CD14-positive monocyte (primary cell): ENCODE measurements around the gene LIX1L. TPM values are rescaled to one million over a fixed set of nuclear protein-coding genes. Genes with fewer than 3 reads are reported as not detected.

Experiments used
- DNase-seq, 3 donors: peaks; one replicate each; pipeline ENCODE4 v3.0.0-alpha.2; 2011 to 2022
- H2AFZ ChIP-seq: 2 replicates; pipeline ENCODE4 v1.6.0; 2012; ENCODE audit warnings: mild to moderate bottlenecking, low read depth, low read length, inconsistent platforms; ENCODE audit not compliant: insufficient read depth, poor library complexity, severe bottlenecking
- H3K27ac ChIP-seq, 2 donors: 1 replicate in 1 of 2; 2 replicates in 1 of 2; pipeline ENCODE4 v1.5.1; 2012 to 2013; ENCODE audit warnings: low read length in 2 of 2, control low read depth in 1 of 2, inconsistent platforms in 1 of 2, low read depth in 1 of 2, mild to moderate bottlenecking in 1 of 2
- H3K27me3 ChIP-seq, 2 donors: one replicate each; pipeline versions ENCODE4 v1.6.0 to v1.6.1; 2011 to 2013; ENCODE audit warnings: low read length in 2 of 2; ENCODE audit not compliant: control insufficient read depth in 2 of 2, insufficient read depth in 2 of 2
- H3K36me3 ChIP-seq, 2 donors: replicated peaks in 1 of 2; 1 replicate in 1 of 2; 2 replicates in 1 of 2; pipeline versions ENCODE4 v1.5.1 to v1.6.1; 2012 to 2013; ENCODE audit warnings: low read length in 2 of 2, control low read depth in 1 of 2, inconsistent platforms in 1 of 2, mild to moderate bottlenecking in 1 of 2; ENCODE audit not compliant: insufficient read depth in 2 of 2, control insufficient read depth in 1 of 2
- H3K4me1 ChIP-seq, 2 donors: 1 replicate in 1 of 2; 2 replicates in 1 of 2; pipeline versions ENCODE4 v1.5.1 to v1.6.1; 2012 to 2013; ENCODE audit warnings: low read length in 2 of 2, control low read depth in 1 of 2, inconsistent platforms in 1 of 2, mild to moderate bottlenecking in 1 of 2, moderate library complexity in 1 of 2; ENCODE audit not compliant: insufficient read depth in 2 of 2, control insufficient read depth in 1 of 2
- H3K4me2 ChIP-seq: replicated peaks from 2 replicates; pipeline ENCODE3; 2012; ENCODE audit warnings: low read length, moderate library complexity, mild to moderate bottlenecking; ENCODE audit not compliant: poor library complexity, severe bottlenecking; ENCODE audit errors: extremely low read depth
- H3K4me3 ChIP-seq, 3 experiments: fragments of 200-600 bp in 1 of 3; sonication (generic) in 1 of 3; replicated peaks in 1 of 3; 1 replicate in 2 of 3; 2 replicates in 1 of 3; pipeline ENCODE4 v1.5.1; 2011 to 2013; ENCODE audit warnings: low read length in 3 of 3, mild to moderate bottlenecking in 3 of 3, control low read depth in 2 of 3, low read depth in 2 of 3, inconsistent platforms in 1 of 3, moderate library complexity in 1 of 3
- H3K79me2 ChIP-seq: 2 replicates; pipeline ENCODE4 v1.6.0; 2012; ENCODE audit warnings: mild to moderate bottlenecking, control low read depth, inconsistent platforms, low read length, moderate library complexity; ENCODE audit not compliant: insufficient read depth
- H3K9ac ChIP-seq: 2 replicates; pipeline ENCODE4 v1.6.0; 2017; ENCODE audit warnings: low read length, mild to moderate bottlenecking; ENCODE audit not compliant: insufficient read depth, poor library complexity, severe bottlenecking
- H3K9me3 ChIP-seq, 2 donors: replicated peaks in 1 of 2; 1 replicate in 1 of 2; 2 replicates in 1 of 2; pipeline versions ENCODE4 v1.5.1 to v1.6.1; 2012 to 2013; ENCODE audit warnings: low read length in 2 of 2, control low read depth in 1 of 2; ENCODE audit not compliant: control insufficient read depth in 1 of 2, insufficient read depth in 1 of 2
- H4K20me1 ChIP-seq: 2 replicates; pipeline ENCODE4 v1.6.0; 2012; ENCODE audit warnings: mild to moderate bottlenecking, low read length, control low read depth, moderate library complexity; ENCODE audit not compliant: insufficient read depth
- H3K27ac Mint-ChIP-seq, 7 donors: one replicate each; pipeline ENCODE4 v1.8.0; 2020; ENCODE audit warnings: mild to moderate bottlenecking in 7 of 7, mixed read lengths in 7 of 7, moderate library complexity in 6 of 7, inconsistent platforms in 2 of 7
- H3K27me3 Mint-ChIP-seq, 3 donors: one replicate each; pipeline ENCODE4 v1.8.0; 2021 to 2022; ENCODE audit warnings: low read depth in 3 of 3, mild to moderate bottlenecking in 3 of 3, mixed read lengths in 3 of 3, moderate library complexity in 3 of 3, inconsistent platforms in 1 of 3
- H3K36me3 Mint-ChIP-seq, 2 donors: one replicate each; pipeline ENCODE4 v1.8.0; 2020; ENCODE audit warnings: mixed read lengths in 2 of 2, inconsistent platforms in 1 of 2, mild to moderate bottlenecking in 1 of 2
- H3K4me1 Mint-ChIP-seq: one replicate; pipeline ENCODE4 v1.8.0; 2020; ENCODE audit warnings: mild to moderate bottlenecking, mixed read lengths
- H3K4me3 Mint-ChIP-seq, 2 donors: one replicate each; pipeline ENCODE4 v1.8.0; 2020; ENCODE audit warnings: mild to moderate bottlenecking in 2 of 2, mixed read lengths in 2 of 2, moderate library complexity in 1 of 2
- H3K9me3 Mint-ChIP-seq, 7 donors: one replicate each; pipeline ENCODE4 v1.8.0; 2020 to 2022; ENCODE audit warnings: mixed read lengths in 7 of 7, mild to moderate bottlenecking in 6 of 7, moderate library complexity in 6 of 7, inconsistent platforms in 2 of 7
- CTCF ChIP-seq: fragments of 200-600 bp; IDR thresholded peaks from one replicate; pipeline ENCODE4 v1.8.0; 2022; ENCODE audit warnings: antibody characterized with exemption, mild to moderate bottlenecking
- WGBS: methylation state at CpG from one replicate; pipeline ENCODE4 v1.1.5; 2013; ENCODE audit warnings: missing lambda C conversion rate; ENCODE audit not compliant: insufficient coverage; 5-methylcytosine and 5-hydroxymethylcytosine counted together
- intact Hi-C, 2 donors: fragments of 100-400 bp; cut with micrococcal nuclease; formaldehyde crosslinking; loops; one replicate each; pipeline versions ENCODE4 v1.15.0 to v1.15.1; 2023
- polyA plus RNA-seq, 3 donors: library from polyadenylated mRNA; depleted of rRNA in 1 of 3; unstranded in 2 of 3; stranded (reverse) in 1 of 3; fragments of 300-500 nt in 2 of 3; fragments of >200 nt in 1 of 3; fragmentation: Illumina TruSeq in 2 of 3; gene quantifications; 1 replicate in 2 of 3; 2 replicates in 1 of 3; pipeline ENCODE4 v1.2.3, GENCODE V29; 2012 to 2021

Gene LIX1L
- polyA plus RNA-seq, 3 donors, result 6.3 to 13.6 (median 8.5) TPM

DNA sequence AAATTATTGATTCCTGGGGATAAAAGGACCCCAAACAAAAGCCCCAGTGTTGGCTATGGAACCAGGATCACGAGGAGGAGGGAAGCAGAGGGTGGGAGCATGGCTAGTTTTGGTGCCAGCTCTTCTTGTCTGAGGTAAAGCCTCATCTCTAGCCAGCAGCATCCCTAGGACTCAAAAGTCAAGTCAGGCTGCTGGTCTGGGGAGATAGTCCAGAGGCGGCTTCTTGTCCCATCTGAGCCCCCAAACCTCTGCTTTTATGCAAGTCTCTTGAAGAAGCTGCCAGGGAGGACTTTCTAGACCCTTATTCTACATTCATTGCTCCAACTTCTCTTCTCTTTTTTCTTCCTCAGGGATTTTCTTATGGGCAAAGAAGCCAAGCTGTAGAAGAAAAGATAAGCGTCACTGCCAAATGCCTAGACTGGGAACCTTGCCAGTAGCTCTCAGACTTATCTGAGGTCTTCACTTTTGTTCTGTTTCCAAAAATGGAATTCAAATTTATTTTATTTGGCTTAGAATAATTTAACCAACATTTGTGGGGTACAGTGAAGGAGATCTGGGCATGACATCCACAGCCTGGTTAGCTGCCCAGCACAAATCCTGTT, 65.2 kb downstream of the LIX1L start:
- Histone ChIP-seq H3K4me1 (no peaks in the 10 kb centered on the region), H3K9me3 (no peaks in the 10 kb centered on the region), H3K79me2 (no peaks in the 10 kb centered on the region), H3K4me3 (no peak overlapping the region), H3K27ac (no peak overlapping the region), H3K27me3 (no peaks in the 10 kb centered on the region), H3K9ac (no peak overlapping the region), H3K4me2 (no peak overlapping the region), H3K36me3 (no peaks in the 10 kb centered on the region), H4K20me1 (no peaks in the 10 kb centered on the region), H2AFZ (peak overlapping the region; percentile 6)
- WGBS, result 80% methylated on average over 2 of the region's 3 CpGs
- Mint-ChIP-seq H3K9me3 (no peaks in the 10 kb centered on the region), H3K27ac (no peak overlapping the region), H3K4me1 (no peaks in the 10 kb centered on the region), H3K27me3 (peaks cover 0 to 6% (median 1%) of the 10 kb centered on the region in 3 donors), H3K4me3 (no peak overlapping the region), H3K36me3 (peaks cover 0 to 2% of the 10 kb centered on the region in 2 donors)
- intact Hi-C loops, result loop anchor here (5.0 to 10.0 kb wide), 2 partner anchors 120 to 122 kb away; no protein-coding TSS in a partner anchor
- no peak for DNase-seq
- TF ChIP-seq CTCF, result no peak

- Mint-ChIP-seq H3K4me1 (no peaks in the 10 kb centered on the region), H3K9me3 (no peaks in the 10 kb centered on the region), H3K27ac (no peak overlapping the region), H3K36me3 (peaks cover 0 to 2% of the 10 kb centered on the region in 2 donors), H3K27me3 (peaks cover 0 to 6% (median 3%) of the 10 kb centered on the region in 3 donors), H3K4me3 (no peak overlapping the region)
- DNase-seq, result peak; percentile 41 to 61 (median 57)
- 0% methylated on average over 3 of the region's 6 CpGs for WGBS
- Histone ChIP-seq H3K27ac (no peak overlapping the region), H3K4me2 (no peak overlapping the region), H3K9ac (no peak overlapping the region), H3K79me2 (no peaks in the 10 kb centered on the region), H4K20me1 (no peaks in the 10 kb centered on the region), H2AFZ (peak overlapping the region; percentile 6), H3K4me1 (no peaks in the 10 kb centered on the region), H3K27me3 (no peaks in the 10 kb centered on the region), H3K9me3 (no peaks in the 10 kb centered on the region), H3K36me3 (no peaks in the 10 kb centered on the region), H3K4me3 (no peak overlapping the region)
- intact Hi-C loops, result loop anchor here (5.0 to 10.0 kb wide), 2 partner anchors 120 to 123 kb away; no protein-coding TSS in a partner anchor
- peak; percentile 87 for TF ChIP-seq CTCF
Measured at GRCh38 chr1:145891587-145892485, 66.0 kb downstream of the LIX1L start.
